Keratinocyte (primary cell): ENCODE data around the gene AK8.

Experiments
- EZH2 ChIP-seq: IDR thresholded peaks from one replicate; pipeline ENCODE4 v1.6.1; 2012; ENCODE audit warnings: inconsistent platforms, mild to moderate bottlenecking, low read length, moderate library complexity
- TF ChIP-seq, protein P1 (sequence below), 3 experiments: IDR thresholded peaks in 1 of 3; conservative IDR thresholded peaks in 1 of 3; optimal IDR thresholded peaks in 1 of 3; 2 replicates in 2 of 3; 3 replicates in 1 of 3; pipeline versions ENCODE3 to v1.5.1; 2011; ENCODE audit warnings: low read length in 3 of 3, mild to moderate bottlenecking in 3 of 3, moderate library complexity in 2 of 3, control low read depth in 1 of 3, inconsistent platforms in 1 of 3; ENCODE audit not compliant: insufficient read depth in 2 of 3; ENCODE audit errors: extremely low read depth in 1 of 3

GRCh38 chr9:132716007-132716406 is 162.1 kb downstream of the AK8 start:
- TF ChIP-seq, protein P1, sequence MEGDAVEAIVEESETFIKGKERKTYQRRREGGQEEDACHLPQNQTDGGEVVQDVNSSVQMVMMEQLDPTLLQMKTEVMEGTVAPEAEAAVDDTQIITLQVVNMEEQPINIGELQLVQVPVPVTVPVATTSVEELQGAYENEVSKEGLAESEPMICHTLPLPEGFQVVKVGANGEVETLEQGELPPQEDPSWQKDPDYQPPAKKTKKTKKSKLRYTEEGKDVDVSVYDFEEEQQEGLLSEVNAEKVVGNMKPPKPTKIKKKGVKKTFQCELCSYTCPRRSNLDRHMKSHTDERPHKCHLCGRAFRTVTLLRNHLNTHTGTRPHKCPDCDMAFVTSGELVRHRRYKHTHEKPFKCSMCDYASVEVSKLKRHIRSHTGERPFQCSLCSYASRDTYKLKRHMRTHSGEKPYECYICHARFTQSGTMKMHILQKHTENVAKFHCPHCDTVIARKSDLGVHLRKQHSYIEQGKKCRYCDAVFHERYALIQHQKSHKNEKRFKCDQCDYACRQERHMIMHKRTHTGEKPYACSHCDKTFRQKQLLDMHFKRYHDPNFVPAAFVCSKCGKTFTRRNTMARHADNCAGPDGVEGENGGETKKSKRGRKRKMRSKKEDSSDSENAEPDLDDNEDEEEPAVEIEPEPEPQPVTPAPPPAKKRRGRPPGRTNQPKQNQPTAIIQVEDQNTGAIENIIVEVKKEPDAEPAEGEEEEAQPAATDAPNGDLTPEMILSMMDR (optimal IDR thresholded peaks at IDR 0.05 in 1 of 3, IDR thresholded peaks at IDR 0.05 in 1 of 3, conservative IDR thresholded peaks at IDR 0.05 in 1 of 3; ENCODE audit: extremely low read depth in 1 of 3, insufficient read depth in 2 of 3, low read length in 3 of 3) = no peak
- TF ChIP-seq EZH2 = no peak
